WTC11 (cell line): ENCODE results near the gene P2RY11.

Experiments used
- ATF3 ChIP-seq: sonication (generic); formaldehyde crosslinking; conservative IDR thresholded peaks from 2 replicates; pipeline ENCODE4 v1.8.1; 2022; ENCODE audit warnings: mild to moderate bottlenecking, missing genetic modification reagents
- CTCF ChIP-seq: fragments of 200-600 bp; IDR thresholded peaks from 2 replicates; pipeline ENCODE4 v1.8.0; 2022; ENCODE audit warnings: antibody characterized with exemption
- EMX1 ChIP-seq: fragments of 250-450 bp; sonication (Bioruptor Pico); IDR thresholded peaks from 2 replicates; pipeline ENCODE4 v1.8.0; 2021; ENCODE audit warnings: mild to moderate bottlenecking
- ESRRA ChIP-seq: sonication (generic); formaldehyde crosslinking; IDR thresholded peaks from 2 replicates; pipeline ENCODE4 v1.8.1; 2022; ENCODE audit warnings: mild to moderate bottlenecking, missing genetic modification reagents, borderline replicate concordance
- FOXK1 ChIP-seq: sonication (generic); formaldehyde crosslinking; IDR thresholded peaks from 2 replicates; pipeline ENCODE4 v1.8.0; 2022; ENCODE audit warnings: mild to moderate bottlenecking, moderate library complexity, missing genetic modification reagents
- MAX ChIP-seq: sonication (generic); formaldehyde crosslinking; IDR thresholded peaks from 2 replicates; pipeline ENCODE4 v1.8.0; 2022; ENCODE audit warnings: mild to moderate bottlenecking, missing genetic modification reagents
- MLX ChIP-seq: sonication (generic); formaldehyde crosslinking; IDR thresholded peaks from 2 replicates; pipeline ENCODE4 v1.8.1; 2023; ENCODE audit warnings: mild to moderate bottlenecking, missing genetic modification reagents, moderate library complexity
- NR1H2 ChIP-seq: sonication (generic); formaldehyde crosslinking; IDR thresholded peaks from 2 replicates; pipeline ENCODE4 v1.9.0; 2021; ENCODE audit warnings: mild to moderate bottlenecking, moderate library complexity, missing genetic modification reagents
- NR2C2 ChIP-seq: sonication (generic); formaldehyde crosslinking; IDR thresholded peaks from 2 replicates; pipeline ENCODE4 v1.8.0; 2022; ENCODE audit warnings: mild to moderate bottlenecking, missing genetic modification reagents
- NR3C1 ChIP-seq: sonication (generic); formaldehyde crosslinking; conservative IDR thresholded peaks from 2 replicates; pipeline ENCODE4 v1.8.1; 2023; ENCODE audit warnings: low read depth, mild to moderate bottlenecking, missing genetic modification reagents
- SOX15 ChIP-seq: fragments of 250-450 bp; sonication (Bioruptor Pico); IDR thresholded peaks from 2 replicates; pipeline ENCODE4 v1.9.0; 2021; ENCODE audit warnings: mild to moderate bottlenecking
- TEAD4 ChIP-seq: sonication (generic); formaldehyde crosslinking; IDR thresholded peaks from 2 replicates; pipeline ENCODE4 v1.8.0; 2022; ENCODE audit warnings: mild to moderate bottlenecking, missing genetic modification reagents
- ZSCAN18 ChIP-seq: fragments of 250-450 bp; sonication (Bioruptor Pico); IDR thresholded peaks from 2 replicates; pipeline ENCODE4 v2.1.2; 2022; ENCODE audit warnings: mild to moderate bottlenecking, moderate library complexity

GRCh38 chr19:10095948-10096614 lies 15.4 kb upstream of the P2RY11 start:
- TF ChIP-seq NR2C2 (CRISPR knock-in tag) (no peak), MLX (no peak), ATF3 (CRISPR knock-in tag) (no peak), FOXK1 (CRISPR knock-in tag) (peak; percentile 81; the same call in 1 of the 2 replicates), CTCF (no peak), ZSCAN18 (CRISPR knock-in tag) (no peak), TEAD4 (CRISPR knock-in tag) (no peak), SOX15 (CRISPR knock-in tag) (no peak), NR3C1 (CRISPR knock-in tag) (peak; percentile 93), MAX (peak; percentile 96), NR1H2 (CRISPR knock-in tag) (no peak), ESRRA (peak; percentile 83), EMX1 (no peak)
